KMS-11 (cell line): ENCODE results near the gene WDR46.

Experiments
- H2AFZ ChIP-seq: fragments of 200-600 bp; sonication (generic); 2 replicates; pipeline ENCODE4 v1.6.1; 2016; ENCODE audit warnings: antibody characterized with exemption, mixed run types, low read depth
- H3K27ac ChIP-seq: fragments of 200-600 bp; sonication (generic); 2 replicates; pipeline ENCODE4 v1.6.1; 2016; ENCODE audit warnings: mild to moderate bottlenecking, mixed run types
- H3K27me3 ChIP-seq: fragments of 200-600 bp; sonication (generic); 2 replicates; pipeline ENCODE4 v1.6.1; 2017; ENCODE audit warnings: mild to moderate bottlenecking, low read depth, mixed run types, moderate library complexity; ENCODE audit not compliant: insufficient read depth
- H3K36me3 ChIP-seq: fragments of 200-600 bp; sonication (generic); 2 replicates; pipeline ENCODE4 v1.6.1; 2017; ENCODE audit warnings: mild to moderate bottlenecking, mixed run types; ENCODE audit not compliant: insufficient read depth
- H3K4me1 ChIP-seq: fragments of 200-600 bp; sonication (generic); 2 replicates; pipeline ENCODE4 v1.6.1; 2016; ENCODE audit warnings: mild to moderate bottlenecking, low read depth, mixed run types; ENCODE audit not compliant: poor library complexity, severe bottlenecking
- H3K4me2 ChIP-seq: fragments of 200-600 bp; sonication (generic); 2 replicates; pipeline ENCODE4 v1.7.0; 2016; ENCODE audit warnings: mild to moderate bottlenecking, mixed run types
- H3K4me3 ChIP-seq: fragments of 200-600 bp; sonication (generic); IDR thresholded peaks from 2 replicates; pipeline ENCODE4 v1.6.1; 2017; ENCODE audit warnings: low read depth, low read length, mixed read lengths; ENCODE audit not compliant: insufficient read depth
- H3K79me2 ChIP-seq: fragments of 200-600 bp; sonication (generic); 2 replicates; pipeline ENCODE4 v1.6.1; 2016; ENCODE audit warnings: low read depth, mixed run types; ENCODE audit not compliant: insufficient read depth
- H3K9ac ChIP-seq: fragments of 200-600 bp; sonication (generic); 2 replicates; pipeline ENCODE4 v1.6.1; 2016; ENCODE audit warnings: mild to moderate bottlenecking, mixed run types
- H4K20me1 ChIP-seq: fragments of 200-600 bp; sonication (generic); 2 replicates; pipeline ENCODE4 v1.6.1; 2016; ENCODE audit warnings: mild to moderate bottlenecking, mixed run types; ENCODE audit not compliant: insufficient read depth
- TF ChIP-seq, protein P1 (sequence below): fragments of 200-600 bp; sonication (generic); conservative IDR thresholded peaks from 2 replicates; pipeline ENCODE4 v1.6.1; 2017; ENCODE audit warnings: low read depth, mild to moderate bottlenecking, antibody characterized with exemption, low read length, moderate library complexity, mixed read lengths

The WDR46 gene

DNA sequence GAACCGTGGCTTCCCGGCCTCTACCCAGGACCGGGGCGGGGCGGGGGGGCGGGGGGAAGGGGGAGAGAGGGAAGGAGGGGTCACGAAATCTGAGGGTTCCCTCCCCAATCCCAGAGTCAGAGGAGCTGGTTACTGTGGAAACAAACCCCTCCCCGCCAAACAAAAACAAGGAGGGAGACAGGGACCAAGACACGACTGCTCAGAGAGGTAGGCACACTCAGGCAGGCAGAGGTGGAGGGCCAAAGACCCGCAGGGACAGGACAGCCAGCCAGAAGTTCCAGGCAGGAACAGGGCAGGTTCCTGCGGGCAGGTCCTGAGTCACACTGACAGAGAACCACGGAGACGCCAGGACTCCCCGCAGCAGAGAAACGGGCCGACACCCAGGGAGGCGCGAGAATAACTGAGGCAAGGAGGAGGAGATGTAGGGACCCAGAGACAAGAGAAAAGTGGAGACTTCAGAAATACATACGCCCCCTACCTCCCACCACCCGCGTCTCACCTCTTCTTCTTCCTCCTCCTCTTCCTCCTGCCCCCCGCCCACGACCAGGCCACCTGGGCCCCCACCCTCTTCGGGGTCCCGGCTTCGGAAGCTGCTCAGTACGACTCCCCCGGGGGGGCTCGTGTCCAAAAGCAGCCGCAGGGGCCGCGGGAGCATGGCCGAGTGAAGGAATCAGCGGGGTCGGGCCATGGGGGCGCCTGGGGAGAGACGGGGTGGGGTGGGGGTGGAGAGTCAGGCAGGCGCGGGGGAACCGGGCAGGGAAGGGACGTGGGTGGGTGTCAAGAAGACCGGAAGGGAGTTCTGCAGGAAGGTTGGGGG, 9.1 kb upstream of the WDR46 start:
- Histone ChIP-seq H3K4me3 (no peak overlapping the region), H2AFZ (peak overlapping the region; percentile 20; the same call in 1 of the 2 replicates), H3K27ac (peak overlapping the region; percentile 78), H4K20me1 (no peaks in the 10 kb centered on the region), H3K27me3 (no peaks in the 10 kb centered on the region), H3K4me2 (peak overlapping the region; percentile 93), H3K79me2 (no peaks in the 10 kb centered on the region), H3K36me3 (no peaks in the 10 kb centered on the region), H3K4me1 (peaks cover 13% of the 10 kb centered on the region), H3K9ac (peak overlapping the region; percentile 50)
- TF ChIP-seq, protein P1, sequence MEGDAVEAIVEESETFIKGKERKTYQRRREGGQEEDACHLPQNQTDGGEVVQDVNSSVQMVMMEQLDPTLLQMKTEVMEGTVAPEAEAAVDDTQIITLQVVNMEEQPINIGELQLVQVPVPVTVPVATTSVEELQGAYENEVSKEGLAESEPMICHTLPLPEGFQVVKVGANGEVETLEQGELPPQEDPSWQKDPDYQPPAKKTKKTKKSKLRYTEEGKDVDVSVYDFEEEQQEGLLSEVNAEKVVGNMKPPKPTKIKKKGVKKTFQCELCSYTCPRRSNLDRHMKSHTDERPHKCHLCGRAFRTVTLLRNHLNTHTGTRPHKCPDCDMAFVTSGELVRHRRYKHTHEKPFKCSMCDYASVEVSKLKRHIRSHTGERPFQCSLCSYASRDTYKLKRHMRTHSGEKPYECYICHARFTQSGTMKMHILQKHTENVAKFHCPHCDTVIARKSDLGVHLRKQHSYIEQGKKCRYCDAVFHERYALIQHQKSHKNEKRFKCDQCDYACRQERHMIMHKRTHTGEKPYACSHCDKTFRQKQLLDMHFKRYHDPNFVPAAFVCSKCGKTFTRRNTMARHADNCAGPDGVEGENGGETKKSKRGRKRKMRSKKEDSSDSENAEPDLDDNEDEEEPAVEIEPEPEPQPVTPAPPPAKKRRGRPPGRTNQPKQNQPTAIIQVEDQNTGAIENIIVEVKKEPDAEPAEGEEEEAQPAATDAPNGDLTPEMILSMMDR = no peak

DNA sequence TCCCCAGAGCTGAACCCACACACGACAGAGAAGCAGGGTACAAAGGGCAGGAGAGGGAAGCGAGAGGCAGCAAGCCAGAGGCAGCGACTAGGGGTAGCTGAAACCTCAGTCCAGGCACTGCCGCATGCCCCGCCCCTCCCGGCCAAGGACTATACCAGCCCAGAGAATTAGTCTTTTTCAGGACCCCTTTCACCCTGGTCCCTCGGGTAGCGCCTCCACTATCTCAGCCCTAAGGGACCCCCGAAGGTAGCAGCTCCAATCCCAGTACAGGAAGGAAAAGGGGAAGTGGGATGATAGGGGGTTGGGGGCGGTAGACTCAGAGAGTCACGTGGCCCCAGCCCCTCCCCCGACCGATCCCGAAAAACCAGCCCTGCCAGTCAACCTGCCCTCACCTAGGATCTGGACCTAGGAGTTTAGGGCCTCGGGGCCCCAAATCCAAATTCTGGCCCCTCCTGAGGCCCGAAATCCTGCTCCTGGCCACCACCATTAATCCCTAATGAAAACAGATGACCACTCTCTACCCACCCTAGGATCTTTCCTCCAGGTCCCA, 8.4 kb upstream of the WDR46 start:
- no peak overlapping the region; the same call in 1 of the 2 replicates for H3K27ac ChIP-seq
- no peaks in the 10 kb centered on the region for H3K79me2 ChIP-seq
- no peaks in the 10 kb centered on the region for H3K36me3 ChIP-seq
- no peak overlapping the region for H2AFZ ChIP-seq
- no peaks in the 10 kb centered on the region for H3K27me3 ChIP-seq
- peak overlapping the region; percentile 68 for H3K4me2 ChIP-seq
- no peaks in the 10 kb centered on the region for H4K20me1 ChIP-seq
- peaks cover 13% of the 10 kb centered on the region for H3K4me1 ChIP-seq
- no peak overlapping the region for H3K4me3 ChIP-seq
- no peak overlapping the region; the same call in 1 of the 2 replicates for H3K9ac ChIP-seq
- TF ChIP-seq, protein P1 = no peak

DNA sequence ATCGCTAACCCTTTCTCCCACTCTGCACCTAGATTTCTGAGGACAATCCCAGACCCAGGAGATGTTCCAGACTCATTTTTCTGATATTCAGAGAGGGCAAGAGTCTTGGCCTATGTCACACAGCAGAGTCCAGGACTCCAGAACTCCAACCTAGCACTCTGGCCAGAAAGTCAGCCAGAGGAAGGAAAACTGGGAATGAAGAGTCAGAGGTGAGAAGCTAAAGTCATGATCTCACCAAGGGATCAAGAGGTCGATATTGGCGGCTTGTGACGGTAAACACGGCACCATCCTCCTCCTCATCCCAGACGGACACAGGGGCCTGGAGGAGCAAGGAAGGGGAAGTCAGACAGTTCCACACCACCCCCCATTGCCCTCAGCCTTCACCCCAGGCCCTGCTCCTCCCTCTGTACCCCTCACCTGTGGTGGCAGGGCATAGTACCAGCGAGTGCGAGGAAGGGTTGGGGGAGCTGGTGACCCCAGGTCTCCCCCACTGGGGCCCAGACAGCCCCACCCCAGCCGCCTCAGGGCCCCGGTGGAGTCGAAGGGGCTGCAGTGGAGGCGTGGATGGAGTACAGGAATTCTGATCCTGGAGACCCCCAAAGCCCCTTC, 7.9 kb upstream of the WDR46 start:
- no peak overlapping the region for H2AFZ ChIP-seq
- peaks cover 13% of the 10 kb centered on the region for H3K4me1 ChIP-seq
- H3K79me2 ChIP-seq = no peaks in the 10 kb centered on the region
- H3K9ac ChIP-seq = no peak overlapping the region
- H3K36me3 ChIP-seq = no peaks in the 10 kb centered on the region
- H3K4me3 ChIP-seq = no peak overlapping the region
- TF ChIP-seq, protein P1 = no peak
- H3K4me2 ChIP-seq = peak overlapping the region; percentile 68; the same call in 1 of the 2 replicates
- no peaks in the 10 kb centered on the region for H3K27me3 ChIP-seq
- no peak overlapping the region for H3K27ac ChIP-seq
- H4K20me1 ChIP-seq = no peaks in the 10 kb centered on the region

DNA sequence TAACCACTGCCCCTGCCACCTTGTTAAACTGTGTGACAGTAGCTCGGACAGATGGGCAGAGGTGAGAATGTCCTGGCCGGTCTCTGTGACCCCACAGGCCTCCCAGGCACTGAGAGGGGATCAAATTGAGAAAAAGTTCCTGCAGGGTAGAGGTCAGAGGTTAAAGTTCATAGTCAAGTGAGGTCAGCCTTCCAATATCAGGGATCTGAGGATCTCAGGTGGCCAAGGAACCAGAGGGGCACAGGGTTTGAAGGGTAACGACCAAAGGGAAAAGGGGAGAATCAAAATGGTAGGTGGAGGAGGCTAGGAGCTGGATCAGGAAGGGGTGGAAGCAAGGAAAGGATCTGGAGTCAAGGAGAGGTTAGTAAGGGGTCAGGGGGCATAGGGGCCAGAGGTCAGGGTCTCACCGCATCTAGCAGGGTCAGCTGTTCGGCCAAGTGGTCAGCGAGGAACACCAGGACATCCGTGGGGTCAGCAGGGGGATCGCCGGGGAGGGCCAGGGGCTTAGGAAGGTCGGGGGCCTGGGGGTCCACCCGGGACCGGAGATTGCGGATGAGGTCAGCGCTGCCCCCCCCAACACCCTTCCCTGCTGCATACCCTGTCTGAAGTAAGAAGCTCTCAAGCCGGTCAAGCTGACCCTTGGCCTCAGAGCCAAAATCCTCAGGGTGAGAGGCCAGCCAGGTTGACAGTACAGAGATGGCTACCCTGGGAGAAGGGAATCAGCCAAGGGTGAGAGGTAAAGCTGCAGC, 6.8 kb upstream of the WDR46 start:
- H4K20me1 ChIP-seq = no peaks in the 10 kb centered on the region
- no peaks in the 10 kb centered on the region for H3K27me3 ChIP-seq
- H2AFZ ChIP-seq = no peak overlapping the region
- no peak overlapping the region for H3K4me3 ChIP-seq
- H3K9ac ChIP-seq = no peak overlapping the region
- no peak overlapping the region for H3K4me2 ChIP-seq
- peaks cover 16% of the 10 kb centered on the region for H3K4me1 ChIP-seq
- TF ChIP-seq, protein P1 = no peak
- no peak overlapping the region for H3K27ac ChIP-seq
- no peaks in the 10 kb centered on the region for H3K36me3 ChIP-seq
- H3K79me2 ChIP-seq = no peaks in the 10 kb centered on the region
